Lower leg skin (tissue), 3 donors: ENCODE data around the gene KCTD21.

Experiments
- CTCF ChIP-seq, 3 donors: fragments of 450-650 bp; IDR thresholded peaks; one replicate each; pipeline ENCODE4 v1.5.1; 2016; ENCODE audit warnings: antibody characterized with exemption in 3 of 3, mild to moderate bottlenecking in 3 of 3, moderate library complexity in 2 of 3
- POLR2A ChIP-seq, 2 donors: fragments of 450-650 bp; IDR thresholded peaks; one replicate each; pipeline ENCODE4 v1.6.1; 2016 to 2017; ENCODE audit warnings: antibody characterized with exemption in 2 of 2, mild to moderate bottlenecking in 1 of 2, moderate library complexity in 1 of 2

DNA sequence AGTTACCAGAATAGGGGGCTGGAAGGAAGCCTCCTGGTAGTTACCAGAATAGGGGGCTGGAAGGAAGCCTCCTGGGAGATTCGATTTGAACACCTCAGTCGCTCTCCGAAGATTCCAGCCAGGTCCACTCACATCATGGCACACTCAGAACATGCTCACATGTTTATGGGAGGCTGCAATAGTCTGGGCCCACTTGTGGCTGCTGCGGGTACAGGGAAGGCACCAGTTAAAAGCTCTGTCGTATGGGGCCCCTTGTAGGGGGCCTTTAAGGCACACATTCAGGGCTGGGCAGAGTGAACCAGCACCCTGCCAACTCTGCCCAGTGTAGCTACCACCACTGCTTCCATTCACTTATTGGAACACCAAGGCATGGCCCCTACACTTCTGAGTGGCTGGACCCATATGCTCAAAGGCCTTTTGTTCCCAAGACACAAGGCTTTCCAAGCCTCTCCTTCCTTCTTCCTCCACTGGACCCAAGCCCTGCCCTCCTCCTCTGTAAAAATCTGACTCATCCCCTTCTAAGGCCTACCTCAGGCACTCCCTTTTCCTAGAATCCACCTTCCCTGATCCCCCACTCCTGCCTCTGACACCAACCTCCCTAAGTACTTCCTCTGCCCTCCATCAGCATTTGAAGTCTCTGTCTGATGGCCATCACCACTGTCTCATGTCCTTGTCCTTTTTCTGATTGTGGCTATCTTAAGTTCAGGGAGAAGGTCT is 28.3 kb upstream of the KCTD21 start:
- TF ChIP-seq CTCF (IDR thresholded peaks at IDR 0.05) = no peak
- no peak for TF ChIP-seq POLR2A (IDR thresholded peaks at IDR 0.05)
